Epithelial cell of esophagus (primary cell): ENCODE measurements around the gene CCHCR1.

Source experiments
- DNase-seq: peaks from one replicate; pipeline ENCODE4 v3.0.0; 2010; ENCODE audit warnings: low read depth
- H3K4me3 ChIP-seq: 2 replicates; pipeline ENCODE4 v1.5.1; 2011; ENCODE audit warnings: mild to moderate bottlenecking, low read length, control low read depth
- TF ChIP-seq, protein P1 (sequence below): IDR thresholded peaks from 2 replicates; pipeline ENCODE4 v1.5.1; 2011; ENCODE audit warnings: low read depth, mild to moderate bottlenecking, low read length, control low read depth, inconsistent platforms; ENCODE audit not compliant: insufficient read depth; ENCODE audit errors: missing control alignments

Gene CCHCR1

DNA sequence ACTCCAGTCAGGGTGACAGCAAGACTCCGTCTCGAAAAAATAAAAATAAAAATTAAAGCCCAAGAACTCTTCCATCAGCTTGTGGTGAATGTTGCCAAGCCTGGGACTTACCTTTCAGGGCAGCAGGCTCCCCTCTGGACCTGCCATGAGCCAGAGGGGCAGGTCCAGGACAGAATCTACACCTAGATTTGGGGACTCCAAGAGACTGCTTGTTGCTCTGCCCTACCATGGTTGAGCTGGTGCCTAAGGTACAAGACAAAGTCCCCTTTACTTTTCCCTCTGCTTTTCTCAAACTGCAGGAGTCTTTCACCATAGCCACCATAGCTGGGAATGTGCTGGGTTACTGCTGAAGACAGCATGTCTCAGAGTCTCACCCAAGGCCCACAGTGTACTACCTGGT lies 54.5 kb downstream of the CCHCR1 start:
- TF ChIP-seq, protein P1, sequence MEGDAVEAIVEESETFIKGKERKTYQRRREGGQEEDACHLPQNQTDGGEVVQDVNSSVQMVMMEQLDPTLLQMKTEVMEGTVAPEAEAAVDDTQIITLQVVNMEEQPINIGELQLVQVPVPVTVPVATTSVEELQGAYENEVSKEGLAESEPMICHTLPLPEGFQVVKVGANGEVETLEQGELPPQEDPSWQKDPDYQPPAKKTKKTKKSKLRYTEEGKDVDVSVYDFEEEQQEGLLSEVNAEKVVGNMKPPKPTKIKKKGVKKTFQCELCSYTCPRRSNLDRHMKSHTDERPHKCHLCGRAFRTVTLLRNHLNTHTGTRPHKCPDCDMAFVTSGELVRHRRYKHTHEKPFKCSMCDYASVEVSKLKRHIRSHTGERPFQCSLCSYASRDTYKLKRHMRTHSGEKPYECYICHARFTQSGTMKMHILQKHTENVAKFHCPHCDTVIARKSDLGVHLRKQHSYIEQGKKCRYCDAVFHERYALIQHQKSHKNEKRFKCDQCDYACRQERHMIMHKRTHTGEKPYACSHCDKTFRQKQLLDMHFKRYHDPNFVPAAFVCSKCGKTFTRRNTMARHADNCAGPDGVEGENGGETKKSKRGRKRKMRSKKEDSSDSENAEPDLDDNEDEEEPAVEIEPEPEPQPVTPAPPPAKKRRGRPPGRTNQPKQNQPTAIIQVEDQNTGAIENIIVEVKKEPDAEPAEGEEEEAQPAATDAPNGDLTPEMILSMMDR, result no peak
- DNase-seq, result no peak
- no peak overlapping the region for H3K4me3 ChIP-seq

DNA sequence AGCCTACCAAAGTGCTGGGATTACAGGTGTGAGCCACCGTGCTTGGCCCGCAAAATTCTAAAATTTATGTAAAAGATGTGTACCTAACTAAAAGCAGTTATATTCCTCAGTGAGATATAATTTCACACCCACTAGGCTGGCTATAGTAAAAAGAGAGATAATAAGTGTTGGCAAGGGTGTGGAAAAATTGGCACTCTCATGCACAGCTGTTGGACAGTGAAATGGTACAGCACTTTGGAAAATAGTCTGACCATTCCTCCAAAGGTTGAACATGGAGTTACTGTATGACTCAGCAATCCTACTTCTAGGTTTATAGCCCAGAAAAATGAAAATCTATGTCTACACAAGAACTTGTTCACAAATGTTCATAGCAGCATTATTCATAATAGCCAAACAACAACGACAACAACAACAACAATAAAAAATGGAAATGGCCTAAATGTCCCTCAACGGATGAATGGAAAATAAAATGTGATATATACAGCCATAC lies 59.1 kb downstream of the CCHCR1 start:
- H3K4me3 ChIP-seq, result no peak overlapping the region
- TF ChIP-seq, protein P1, result no peak
- DNase-seq, result no peak

- H3K4me3 ChIP-seq, result no peak overlapping the region
- TF ChIP-seq, protein P1, result no peak
- no peak for DNase-seq
These were observed 60.9 kb downstream of the CCHCR1 start for GRCh38 chr6:31096656-31097055.

GRCh38 chr6:31096215-31096614 lies 61.4 kb downstream of the CCHCR1 start:
- DNase-seq, result no peak
- TF ChIP-seq, protein P1, result no peak
- no peak overlapping the region for H3K4me3 ChIP-seq

- peak; percentile 33 for DNase-seq
- no peak overlapping the region for H3K4me3 ChIP-seq
- TF ChIP-seq, protein P1, result no peak
These were observed 63.2 kb downstream of the CCHCR1 start for GRCh38 chr6:31094389-31094881.

DNA sequence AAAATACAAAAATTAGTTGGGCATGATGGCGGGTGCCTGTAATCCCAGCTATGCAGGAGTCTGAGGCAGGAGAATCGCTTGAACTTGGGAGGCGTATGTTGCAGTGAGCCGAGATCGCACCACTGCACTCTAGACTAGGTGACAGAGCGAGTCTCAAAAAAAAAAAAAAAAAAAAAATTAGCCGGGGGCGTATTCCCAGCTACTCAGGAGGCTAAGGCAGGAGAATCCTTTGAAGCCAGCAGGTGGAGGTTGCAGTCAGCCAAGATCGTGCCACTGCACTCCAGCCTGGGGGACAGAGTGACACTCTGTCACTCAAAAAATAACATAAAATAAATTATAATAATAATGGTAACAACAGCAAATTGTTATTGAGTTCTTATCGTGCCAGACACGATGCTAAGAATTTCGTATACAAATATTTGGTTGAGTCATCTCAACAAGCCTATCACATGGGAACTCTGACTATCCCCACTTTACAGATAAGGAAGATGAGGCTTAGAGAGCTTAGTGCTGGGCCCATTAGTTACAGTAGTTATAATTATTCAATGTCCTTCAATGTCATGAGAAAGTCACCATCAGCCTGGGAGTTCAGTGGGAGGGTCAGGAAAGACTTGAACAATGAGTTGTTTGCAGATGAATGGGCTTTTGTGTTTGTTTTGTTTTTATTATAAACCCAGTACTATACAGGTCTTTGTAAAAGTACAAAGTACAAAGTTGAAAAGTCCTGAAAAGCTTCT lies 64.7 kb downstream of the CCHCR1 start:
- TF ChIP-seq, protein P1, result no peak
- no peak overlapping the region for H3K4me3 ChIP-seq
- DNase-seq, result no peak
